Caco-2 (cell line): ENCODE data around the gene FAIM. TPM values are rescaled to one million over a fixed set of nuclear protein-coding genes. Genes with fewer than 3 reads are reported as not detected.
A peak's percentile ranks its signal among the peaks of the same experiment; 100 is the strongest.
"Not testable (repeated sequence)": the region's sequence is repeated elsewhere in the genome, so short reads cannot be mapped to it uniquely, and the experiment has no call there.

Source experiments
- Bru-seq: library from RNA; stranded (reverse); fragments of 400-500 nt; gene quantifications from one replicate; lab custom pipeline; 2021; lab: Mats Ljungman, UMichigan
- BruChase-seq, 2 experiments: library from RNA; stranded (reverse); fragments of 400-500 nt; gene quantifications; one replicate each; lab custom pipeline; 2021; lab: Mats Ljungman, UMichigan
- BruUV-seq: library from RNA; stranded (reverse); fragments of 400-500 nt; replicated peaks from 2 replicates; lab custom pipeline; 2021; lab: Mats Ljungman, UMichigan
- CTCF ChIA-PET: fragments of 300-600 bp; sonication (Branson Sonifier 250); formaldehyde crosslinking; loops from one replicate; lab custom pipeline; 2022; ENCODE audit warnings: antibody characterized with exemption; lab: Charles Lee
- POLR2A ChIA-PET: fragments of 300-600 bp; sonication (Branson Sonifier 250); formaldehyde crosslinking; loops from one replicate; lab custom pipeline; 2022; ENCODE audit warnings: antibody characterized with exemption; lab: Charles Lee
- DNase-seq, 2 experiments: peaks; one replicate each; pipeline versions ENCODE4 v3.0.0 to v3.0.0-alpha.2; 2020 to 2022
- H3K27me3 ChIP-seq: replicated peaks from 2 replicates; pipeline ENCODE4 v1.6.0; 2011; ENCODE audit warnings: low read length; ENCODE audit not compliant: control insufficient read depth, insufficient read depth
- H3K36me3 ChIP-seq: 2 replicates; pipeline ENCODE4 v1.5.1; 2011; ENCODE audit warnings: low read length; ENCODE audit not compliant: control insufficient read depth, insufficient read depth
- H3K4me1 ChIP-seq: fragments of 250-450 bp; sonication (Bioruptor Pico); 2 replicates; pipeline ENCODE4 v1.5.1; 2020; ENCODE audit warnings: mild to moderate bottlenecking
- H3K4me3 ChIP-seq: 2 replicates; pipeline ENCODE4 v1.5.1; 2011; ENCODE audit warnings: low read depth, mild to moderate bottlenecking, control low read depth, low read length
- H3K9me3 ChIP-seq: fragments of 250-450 bp; sonication (Bioruptor Pico); 2 replicates; pipeline ENCODE4 v1.5.1; 2020; ENCODE audit warnings: mild to moderate bottlenecking, moderate library complexity
- H3K27ac Mint-ChIP-seq: one replicate; pipeline ENCODE4 v1.8.0; 2022; ENCODE audit warnings: mixed read lengths; ENCODE audit not compliant: unreplicated experiment
- H3K27me3 Mint-ChIP-seq: one replicate; pipeline ENCODE4 v1.8.0; 2022; ENCODE audit warnings: mixed read lengths; ENCODE audit not compliant: insufficient read depth, unreplicated experiment
- H3K36me3 Mint-ChIP-seq: one replicate; pipeline ENCODE4 v1.8.0; 2022; ENCODE audit warnings: mild to moderate bottlenecking, mixed read lengths; ENCODE audit not compliant: insufficient read depth, unreplicated experiment
- H3K4me1 Mint-ChIP-seq: one replicate; pipeline ENCODE4 v1.8.0; 2022; ENCODE audit warnings: low read depth, mixed read lengths; ENCODE audit not compliant: unreplicated experiment
- H3K4me3 Mint-ChIP-seq: one replicate; pipeline ENCODE4 v1.8.0; 2022; ENCODE audit warnings: mild to moderate bottlenecking, moderate library complexity, mixed read lengths; ENCODE audit not compliant: unreplicated experiment
- H3K9me3 Mint-ChIP-seq: one replicate; pipeline ENCODE4 v1.8.0; 2022; ENCODE audit warnings: mixed read lengths; ENCODE audit not compliant: unreplicated experiment
- intact Hi-C: fragments of 100-400 bp; cut with micrococcal nuclease; formaldehyde crosslinking; loops from one replicate; pipeline ENCODE4 v1.10.0; 2022; ENCODE audit not compliant: unreplicated experiment
- long read RNA-seq: library from polyadenylated mRNA; stranded (forward); transcript quantifications from one replicate; pipeline ENCODE4 v2.0.0, GENCODE V29; 2022
- total RNA-seq: library from RNA; stranded (reverse); gene quantifications from 2 replicates; pipeline ENCODE4 v1.2.3, GENCODE V29; 2022
- TF ChIP-seq, protein P1 (sequence below), 2 experiments: fragments of 200-600 bp in 1 of 2; IDR thresholded peaks; 1 replicate in 1 of 2; 2 replicates in 1 of 2; pipeline versions ENCODE4 v1.5.1 to v1.8.0; 2011 to 2022; ENCODE audit warnings: antibody characterized with exemption in 1 of 2, control low read depth in 1 of 2, inconsistent platforms in 1 of 2, low read depth in 1 of 2, low read length in 1 of 2, mild to moderate bottlenecking in 1 of 2, moderate library complexity in 1 of 2; ENCODE audit not compliant: insufficient read depth in 1 of 2, severe bottlenecking in 1 of 2, unreplicated experiment in 1 of 2

FAIM gene, protein sequence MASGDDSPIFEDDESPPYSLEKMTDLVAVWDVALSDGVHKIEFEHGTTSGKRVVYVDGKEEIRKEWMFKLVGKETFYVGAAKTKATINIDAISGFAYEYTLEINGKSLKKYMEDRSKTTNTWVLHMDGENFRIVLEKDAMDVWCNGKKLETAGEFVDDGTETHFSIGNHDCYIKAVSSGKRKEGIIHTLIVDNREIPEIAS
- total RNA-seq (19.4 and 22.5 TPM in 2 replicates), Bru-seq, nascent RNA (percentile 73 among the genes with signal in this experiment), BruChase-seq, experiment 1, labeled RNA remaining after a 2-hour chase (percentile 69 among the genes with signal in this experiment), BruChase-seq, experiment 2, labeled RNA remaining after a 6-hour chase (percentile 70 among the genes with signal in this experiment)
- long read RNA-seq, transcript FAIM-204 (5 exons, 946 nt): major isoform, 26 of 39 reads
- long read RNA-seq, transcript FAIM-203 (5 exons, 927 nt): minor isoform, 8 of 39 reads
- long read RNA-seq, partial matches to known transcripts: 1 of 39 reads
- long read RNA-seq, other reads (novel, unspliced or antisense): 4 of 39 reads

DNA sequence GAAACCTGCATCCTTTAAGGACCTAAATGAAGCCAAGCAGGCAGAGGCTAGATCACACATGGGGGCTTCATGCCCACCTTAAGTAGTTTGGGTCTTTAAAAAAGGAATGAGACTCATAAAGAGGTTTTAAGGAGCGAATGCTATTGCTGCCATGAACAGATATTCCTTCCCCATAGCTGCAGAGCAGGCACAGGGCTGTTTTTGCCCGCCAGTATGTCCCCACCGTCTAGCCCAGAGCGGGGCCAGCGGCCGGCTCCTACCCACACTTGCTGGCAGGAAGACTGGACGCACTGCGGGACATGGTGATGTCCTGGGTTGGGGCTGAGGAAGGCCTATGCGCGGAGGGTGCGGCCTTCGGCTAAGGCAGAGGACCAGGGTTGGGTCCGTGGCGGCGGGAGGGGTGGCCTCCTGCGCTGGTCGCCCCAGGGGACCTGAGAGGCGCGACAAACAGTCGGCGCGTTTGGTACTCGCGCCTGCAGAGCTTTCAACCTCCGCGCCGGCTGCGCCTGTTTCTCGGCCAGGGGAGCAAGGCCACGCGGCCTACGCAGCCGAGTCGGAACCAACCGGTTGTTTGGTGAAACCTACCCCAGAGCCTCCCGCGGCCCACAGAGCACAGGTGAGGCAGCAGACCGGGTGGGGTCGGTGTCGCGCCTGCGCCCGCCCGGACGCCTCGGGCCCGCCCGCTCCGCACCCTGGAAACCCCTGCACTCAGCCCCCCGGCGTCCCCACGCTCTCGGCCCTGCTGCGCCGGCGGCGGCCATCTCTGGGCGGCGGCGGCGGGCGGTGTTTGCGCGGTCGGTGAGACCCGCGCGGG, at the start of gene FAIM:
FAIM (plus strand) TSS at position 450 of the 814 bp plus-strand sequence. CDS start 10,956 bp downstream, outside the sequence.
- Mint-ChIP-seq H3K36me3 (peaks cover 12% of the 10 kb centered on the region), H3K4me1 (peaks cover 15% of the 10 kb centered on the region), H3K27ac (peak within 1 kb of the TSS; percentile 94), H3K27me3 (peaks cover 4% of the 10 kb centered on the region), H3K4me3 (peak within 1 kb of the TSS; percentile 91), H3K9me3 (no peaks in the 10 kb centered on the region)
- Histone ChIP-seq H3K36me3 (no peaks in the 10 kb centered on the region), H3K4me3 (peak within 1 kb of the TSS; percentile 77), H3K4me1 (no peaks in the 10 kb centered on the region; the same call in 1 of the 2 replicates), H3K27me3 (no peaks in the 10 kb centered on the region), H3K9me3 (no peaks in the 10 kb centered on the region)
- POLR2A ChIA-PET: interaction anchor here (1.0 kb wide), 1 partner anchor 15 kb away, joined by 6 read pairs; the partner anchor contains the start of gene CEP70
- BruUV-seq: no TSS peak
- CTCF ChIA-PET: interaction anchor here (0.5 kb wide), 1 partner anchor 129 kb away, joined by 3 read pairs; no protein-coding TSS in a partner anchor
- DNase-seq: peak; percentile 78 to 82
- TF ChIP-seq, protein P1, sequence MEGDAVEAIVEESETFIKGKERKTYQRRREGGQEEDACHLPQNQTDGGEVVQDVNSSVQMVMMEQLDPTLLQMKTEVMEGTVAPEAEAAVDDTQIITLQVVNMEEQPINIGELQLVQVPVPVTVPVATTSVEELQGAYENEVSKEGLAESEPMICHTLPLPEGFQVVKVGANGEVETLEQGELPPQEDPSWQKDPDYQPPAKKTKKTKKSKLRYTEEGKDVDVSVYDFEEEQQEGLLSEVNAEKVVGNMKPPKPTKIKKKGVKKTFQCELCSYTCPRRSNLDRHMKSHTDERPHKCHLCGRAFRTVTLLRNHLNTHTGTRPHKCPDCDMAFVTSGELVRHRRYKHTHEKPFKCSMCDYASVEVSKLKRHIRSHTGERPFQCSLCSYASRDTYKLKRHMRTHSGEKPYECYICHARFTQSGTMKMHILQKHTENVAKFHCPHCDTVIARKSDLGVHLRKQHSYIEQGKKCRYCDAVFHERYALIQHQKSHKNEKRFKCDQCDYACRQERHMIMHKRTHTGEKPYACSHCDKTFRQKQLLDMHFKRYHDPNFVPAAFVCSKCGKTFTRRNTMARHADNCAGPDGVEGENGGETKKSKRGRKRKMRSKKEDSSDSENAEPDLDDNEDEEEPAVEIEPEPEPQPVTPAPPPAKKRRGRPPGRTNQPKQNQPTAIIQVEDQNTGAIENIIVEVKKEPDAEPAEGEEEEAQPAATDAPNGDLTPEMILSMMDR (IDR thresholded peaks at IDR 0.05; ENCODE audit: insufficient read depth in 1 of 2, low read depth in 1 of 2, low read length in 1 of 2, severe bottlenecking in 1 of 2, unreplicated experiment in 1 of 2): no peak
- intact Hi-C loops: loop anchor here (1.0 to 2.0 kb wide), 2 partner anchors 14 to 254 kb away; partner anchors contain the start of gene CEP70

DNA sequence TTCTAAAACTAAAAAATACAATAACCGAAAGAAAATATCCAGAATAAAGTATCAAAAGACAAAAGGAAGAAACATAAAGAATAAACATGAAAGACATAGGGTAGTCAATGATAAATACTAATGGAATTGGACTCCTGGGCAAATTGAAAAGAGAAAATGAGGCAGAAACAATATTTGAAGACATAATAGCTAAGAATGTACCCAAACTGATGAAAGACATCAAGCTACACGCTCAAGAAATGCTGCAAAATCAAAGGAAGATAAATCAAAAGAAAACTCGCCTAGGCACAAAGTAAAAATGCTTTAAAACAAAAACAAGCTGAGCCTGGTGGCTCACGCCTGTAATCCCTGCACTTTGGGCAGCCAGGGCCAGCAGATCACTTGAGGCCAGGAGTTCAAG, 49.4 kb upstream of the FAIM start:
- TF ChIP-seq, protein P1 (IDR thresholded peaks at IDR 0.05; ENCODE audit: insufficient read depth in 1 of 2, low read depth in 1 of 2, low read length in 1 of 2, severe bottlenecking in 1 of 2, unreplicated experiment in 1 of 2): no peak
- H3K27me3 ChIP-seq: no peaks in the 10 kb centered on the region
- CTCF ChIA-PET: interaction anchor here (0.7 kb wide), 1 partner anchor 289 kb away, joined by 3 read pairs; no protein-coding TSS in a partner anchor
- no peak overlapping the region for H3K4me3 Mint-ChIP-seq
- no peaks in the 10 kb centered on the region for H3K9me3 ChIP-seq
- POLR2A ChIA-PET: no interaction called here
- peaks cover 12% of the 10 kb centered on the region for H3K9me3 Mint-ChIP-seq
- H3K36me3 ChIP-seq: no peaks in the 10 kb centered on the region
- DNase-seq: no peak
- BruUV-seq: no TSS peak
- peaks cover 21% of the 10 kb centered on the region for H3K4me1 Mint-ChIP-seq
- H3K4me3 ChIP-seq: no peak overlapping the region
- H3K4me1 ChIP-seq: no peaks in the 10 kb centered on the region
- H3K36me3 Mint-ChIP-seq: no peaks in the 10 kb centered on the region
- intact Hi-C loops: no loop called here
- H3K27ac Mint-ChIP-seq: no peak overlapping the region
- no peaks in the 10 kb centered on the region for H3K27me3 Mint-ChIP-seq

- Mint-ChIP-seq H3K4me1 (peaks cover 21% of the 10 kb centered on the region), H3K9me3 (peaks cover 12% of the 10 kb centered on the region), H3K36me3 (no peaks in the 10 kb centered on the region), H3K27me3 (no peaks in the 10 kb centered on the region), H3K27ac (no peak overlapping the region), H3K4me3 (no peak overlapping the region)
- no peak overlapping the region for H3K4me3 ChIP-seq
- ChIA-PET POLR2A (interaction anchor here (0.6 kb wide), 1 partner anchor 8 kb away, joined by 3 read pairs; no protein-coding TSS in a partner anchor), CTCF (no interaction called here)
- no peak for DNase-seq
- H3K9me3 ChIP-seq: no peaks in the 10 kb centered on the region
- TF ChIP-seq, protein P1 (IDR thresholded peaks at IDR 0.05; ENCODE audit: insufficient read depth in 1 of 2, low read depth in 1 of 2, low read length in 1 of 2, severe bottlenecking in 1 of 2, unreplicated experiment in 1 of 2): no peak
- intact Hi-C loops: no loop called here
- no peaks in the 10 kb centered on the region for H3K27me3 ChIP-seq
- no TSS peak for BruUV-seq
- H3K4me1 ChIP-seq: no peaks in the 10 kb centered on the region
- H3K36me3 ChIP-seq: no peaks in the 10 kb centered on the region
Observed at GRCh38 chr3:138560501-138560900, 48.1 kb upstream of the FAIM start.

GRCh38 chr3:138562902-138563301, 45.7 kb upstream of the FAIM start:
- H3K36me3 ChIP-seq, POLR2A ChIA-PET, H3K36me3 Mint-ChIP-seq, CTCF ChIA-PET, H3K4me1 ChIP-seq, intact Hi-C loops, H3K27me3 Mint-ChIP-seq, H3K9me3 ChIP-seq, DNase-seq, BruUV-seq, H3K4me3 ChIP-seq, H3K27ac Mint-ChIP-seq, H3K27me3 ChIP-seq, H3K4me3 Mint-ChIP-seq: not testable (repeated sequence)
- Mint-ChIP-seq H3K4me1 (peaks cover 21% of the 10 kb centered on the region), H3K9me3 (peaks cover 12% of the 10 kb centered on the region)
